ENCODE data around the gene MAEA.
"Not testable (repeated sequence)": the region's sequence is repeated elsewhere in the genome, so short reads cannot be mapped to it uniquely, and the experiment has no call there.

MAEA gene

GRCh38 chr4:1321946-1322650 is 32.4 kb downstream of the MAEA start:
- DNase-seq (ENCODE audit: low read depth) = no peak

- no peak for DNase-seq (ENCODE audit: low read depth)
These were observed 33.6 kb downstream of the MAEA start for GRCh38 chr4:1323280-1323634.

- DNase-seq (ENCODE audit: low read depth) = no peak
These were observed 34.1 kb downstream of the MAEA start for GRCh38 chr4:1323635-1324442.

GRCh38 chr4:1324443-1325175 is 34.9 kb downstream of the MAEA start:
- DNase-seq (ENCODE audit: low read depth) = not testable (repeated sequence)

GRCh38 chr4:1325176-1325480 is 35.4 kb downstream of the MAEA start:
- DNase-seq (ENCODE audit: low read depth) = no peak

GRCh38 chr4:1325681-1326635 is 36.3 kb downstream of the MAEA start:
- DNase-seq (ENCODE audit: low read depth) = no peak

- DNase-seq (ENCODE audit: low read depth) = no peak
These were observed 37.2 kb downstream of the MAEA start for GRCh38 chr4:1326751-1327525.

GRCh38 chr4:1327526-1328266 is 38.0 kb downstream of the MAEA start:
- no peak for DNase-seq (ENCODE audit: low read depth)

GRCh38 chr4:1328267-1329155 is 38.8 kb downstream of the MAEA start:
- DNase-seq (ENCODE audit: low read depth) = no peak

GRCh38 chr4:1329408-1330371 is 40.0 kb downstream of the MAEA start:
- DNase-seq (ENCODE audit: low read depth) = no peak

- DNase-seq (ENCODE audit: low read depth) = peak; percentile 52
These were observed 41.3 kb downstream of the MAEA start for GRCh38 chr4:1330761-1331590.

- DNase-seq (ENCODE audit: low read depth) = no peak
These were observed 42.1 kb downstream of the MAEA start for GRCh38 chr4:1331591-1332353.

- no peak for DNase-seq (ENCODE audit: low read depth)
These were observed 43.0 kb downstream of the MAEA start for GRCh38 chr4:1332686-1333085.

GRCh38 chr4:1333256-1333655 is 43.6 kb downstream of the MAEA start:
- no peak for DNase-seq (ENCODE audit: low read depth)

- not testable (repeated sequence) for DNase-seq (ENCODE audit: low read depth)
These were observed 44.3 kb downstream of the MAEA start for GRCh38 chr4:1333851-1334578.

GRCh38 chr4:1334579-1334895 is 44.8 kb downstream of the MAEA start:
- no peak for DNase-seq (ENCODE audit: low read depth)
